H9 (cell line): ENCODE measurements around the gene HIC1. TPM values are rescaled to one million over a fixed set of nuclear protein-coding genes. Genes with fewer than 3 reads are reported as not detected.
A peak's percentile ranks its signal among the peaks of the same experiment; 100 is the strongest.

ENCODE experiments used
- DNase-seq: peaks from one replicate; pipeline ENCODE4 v3.0.0-alpha.2; 2017
- H2AFZ ChIP-seq: one replicate; pipeline ENCODE4 v1.6.1; 2013; ENCODE audit warnings: mild to moderate bottlenecking, low read length, control low read depth, moderate library complexity
- H2AK5ac ChIP-seq: 2 replicates; pipeline ENCODE4 v1.6.1; 2013; ENCODE audit warnings: low read length, control low read depth, mixed read lengths; ENCODE audit not compliant: insufficient read length
- H2BK120ac ChIP-seq: one replicate; pipeline ENCODE4 v1.6.1; 2013; ENCODE audit warnings: low read depth, mild to moderate bottlenecking, low read length, control low read depth, inconsistent platforms; ENCODE audit not compliant: poor library complexity, severe bottlenecking
- H2BK12ac ChIP-seq: 2 replicates; pipeline ENCODE4 v1.6.1; 2013; ENCODE audit warnings: low read length, control low read depth, mixed read lengths, low read depth; ENCODE audit not compliant: insufficient read length
- H2BK15ac ChIP-seq: 2 replicates; pipeline ENCODE4 v1.6.1; 2013; ENCODE audit warnings: low read depth, low read length, control low read depth
- H2BK20ac ChIP-seq: one replicate; pipeline ENCODE4 v1.6.1; 2013; ENCODE audit warnings: low read depth, mild to moderate bottlenecking, low read length, control low read depth, inconsistent platforms; ENCODE audit not compliant: poor library complexity, severe bottlenecking
- H2BK5ac ChIP-seq: 2 replicates; pipeline ENCODE4 v1.6.1; 2013; ENCODE audit warnings: low read length, control low read depth, mixed read lengths; ENCODE audit not compliant: insufficient read length
- H3K14ac ChIP-seq: 2 replicates; pipeline ENCODE4 v1.6.1; 2013; ENCODE audit warnings: low read length, control low read depth; ENCODE audit not compliant: insufficient read depth
- H3K18ac ChIP-seq: 2 replicates; pipeline ENCODE4 v1.6.1; 2013; ENCODE audit warnings: low read depth, mild to moderate bottlenecking, mixed read lengths, low read length, control low read depth; ENCODE audit not compliant: insufficient read length
- H3K23ac ChIP-seq: 2 replicates; pipeline ENCODE4 v1.6.1; 2013; ENCODE audit warnings: low read length, control low read depth, mixed read lengths, low read depth; ENCODE audit not compliant: insufficient read length
- H3K23me2 ChIP-seq: 2 replicates; pipeline ENCODE4 v1.6.1; 2013; ENCODE audit warnings: low read depth, mild to moderate bottlenecking, mixed read lengths, low read length, control low read depth; ENCODE audit not compliant: insufficient read length, poor library complexity, severe bottlenecking
- H3K27ac ChIP-seq: 2 replicates; pipeline ENCODE4 v1.5.1; 2013; ENCODE audit warnings: low read length, control low read depth, mixed read lengths, low read depth; ENCODE audit not compliant: insufficient read length
- H3K27me3 ChIP-seq: 2 replicates; pipeline ENCODE4 v1.6.1; 2013; ENCODE audit warnings: low read length, control low read depth, inconsistent platforms; ENCODE audit not compliant: insufficient read depth
- H3K4ac ChIP-seq: 2 replicates; pipeline ENCODE4 v1.6.1; 2013; ENCODE audit warnings: low read depth, mild to moderate bottlenecking, control low read depth, inconsistent platforms, low read length, moderate library complexity
- H3K4me1 ChIP-seq: 2 replicates; pipeline ENCODE4 v1.6.1; 2013; ENCODE audit warnings: low read length, control low read depth, inconsistent platforms; ENCODE audit not compliant: insufficient read depth
- H3K4me2 ChIP-seq: 2 replicates; pipeline ENCODE4 v1.6.1; 2013; ENCODE audit warnings: low read length, control low read depth, mixed read lengths; ENCODE audit not compliant: insufficient read length, insufficient read depth
- H3K56ac ChIP-seq: 2 replicates; pipeline ENCODE4 v1.6.1; 2013; ENCODE audit warnings: low read depth, mild to moderate bottlenecking, mixed read lengths, low read length, control low read depth; ENCODE audit not compliant: insufficient read length
- H3K79me1 ChIP-seq: 2 replicates; pipeline ENCODE4 v1.6.1; 2013; ENCODE audit warnings: low read depth, mild to moderate bottlenecking, moderate library complexity, low read length, control low read depth, inconsistent platforms; ENCODE audit not compliant: insufficient read depth, poor library complexity, severe bottlenecking
- H3K79me2 ChIP-seq: 2 replicates; pipeline ENCODE4 v1.6.1; 2013; ENCODE audit warnings: low read length, control low read depth, inconsistent platforms; ENCODE audit not compliant: insufficient read depth
- H3K9ac ChIP-seq: 2 replicates; pipeline ENCODE4 v1.6.1; 2013; ENCODE audit warnings: low read length, control low read depth, mixed read lengths; ENCODE audit not compliant: insufficient read length; ENCODE audit errors: extremely low read depth
- H3K9me3 ChIP-seq: one replicate; pipeline ENCODE4 v1.6.1; 2013; ENCODE audit warnings: low read depth, low read length, inconsistent platforms; ENCODE audit not compliant: control insufficient read depth
- H3T11ph ChIP-seq: one replicate; pipeline ENCODE4 v1.6.1; 2013; ENCODE audit warnings: mild to moderate bottlenecking, low read length, control low read depth, inconsistent platforms
- H4K20me1 ChIP-seq: one replicate; pipeline ENCODE4 v1.6.1; 2013; ENCODE audit not compliant: control insufficient read depth, insufficient read length, insufficient read depth
- H4K5ac ChIP-seq: 2 replicates; pipeline ENCODE4 v1.6.1; 2013; ENCODE audit warnings: low read depth, mild to moderate bottlenecking, mixed read lengths, low read length, control low read depth; ENCODE audit not compliant: insufficient read length
- H4K8ac ChIP-seq: replicated peaks from 2 replicates; pipeline ENCODE4 v1.6.1; 2013; ENCODE audit warnings: low read length, control low read depth, mixed read lengths, low read depth; ENCODE audit not compliant: insufficient read length
- H4K91ac ChIP-seq: 2 replicates; pipeline ENCODE4 v1.6.1; 2013; ENCODE audit warnings: low read depth, mild to moderate bottlenecking, moderate library complexity, mixed read lengths, low read length, control low read depth; ENCODE audit not compliant: insufficient read length
- H3K27ac Mint-ChIP-seq, 3 experiments: 2 replicates in 2 of 3; 3 replicates in 1 of 3; pipeline ENCODE4 v1.8.0; 2020 to 2021; ENCODE audit warnings: mixed read lengths in 3 of 3, mild to moderate bottlenecking in 1 of 3, moderate library complexity in 1 of 3
- H3K27me3 Mint-ChIP-seq: 2 replicates; pipeline ENCODE4 v1.8.0; 2021; ENCODE audit warnings: low read depth, mild to moderate bottlenecking, moderate library complexity, mixed read lengths
- H3K36me3 Mint-ChIP-seq, 3 experiments: 2 replicates in 2 of 3; 3 replicates in 1 of 3; pipeline ENCODE4 v1.8.0; 2020 to 2021; ENCODE audit warnings: low read depth in 3 of 3, mixed read lengths in 3 of 3; ENCODE audit not compliant: insufficient read depth in 1 of 3
- H3K4me1 Mint-ChIP-seq, 2 experiments: 2 replicates each; pipeline ENCODE4 v1.8.0; 2020; ENCODE audit warnings: mixed read lengths in 2 of 2
- H3K4me3 Mint-ChIP-seq, 2 experiments: 2 replicates in 1 of 2; 3 replicates in 1 of 2; pipeline ENCODE4 v1.8.0; 2020 to 2021; ENCODE audit warnings: mild to moderate bottlenecking in 2 of 2, mixed read lengths in 2 of 2, moderate library complexity in 1 of 2
- H3K9me3 Mint-ChIP-seq, 2 experiments: 2 replicates in 1 of 2; 3 replicates in 1 of 2; pipeline ENCODE4 v1.8.0; 2020; ENCODE audit warnings: mild to moderate bottlenecking in 2 of 2, mixed read lengths in 2 of 2, moderate library complexity in 1 of 2
- CTCF ChIP-seq: fragments of 200-600 bp; sonication (generic); conservative IDR thresholded peaks from 3 replicates; pipeline ENCODE4 v1.8.0; 2021; ENCODE audit warnings: antibody characterized with exemption, mild to moderate bottlenecking
- WGBS: extraction: QIAGEN DNeasy Blood & Tissue Kit; methylation state at CpG from one replicate; pipeline ENCODE4 v1.1.7; 2013; ENCODE audit warnings: missing lambda C conversion rate, low lambda C conversion rate, mixed read lengths; ENCODE audit not compliant: insufficient read length; ENCODE audit errors: extremely low coverage; 5-methylcytosine and 5-hydroxymethylcytosine counted together
- total RNA-seq: library from RNA; stranded (reverse); gene quantifications from 2 replicates; pipeline ENCODE4 v1.2.1, GENCODE V29; 2021

The HIC1 gene
- total RNA-seq, 1 experiment from 2014 or later, result 1.8 TPM

DNA sequence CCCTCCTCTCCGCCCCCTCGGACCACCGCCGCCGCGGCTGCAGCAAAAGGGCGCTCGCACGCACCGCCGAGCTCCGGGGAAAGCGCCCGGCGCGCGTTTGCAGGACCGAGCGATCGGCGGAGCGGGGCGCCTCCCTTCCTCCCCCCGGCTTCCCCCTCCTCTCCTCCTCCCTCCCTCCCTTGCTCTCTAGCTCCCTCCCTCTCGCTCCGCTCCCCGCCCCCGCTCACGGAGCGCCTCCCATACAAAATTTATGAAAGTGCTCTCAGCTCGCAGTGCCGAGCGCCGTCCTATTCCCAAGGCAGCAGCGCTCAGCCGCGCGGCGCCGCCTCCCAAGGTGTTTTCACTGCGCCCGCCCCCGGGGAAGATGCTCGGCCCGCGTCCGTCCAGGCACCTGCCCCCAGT lies 29.7 kb upstream of the HIC1 start, which contains the start of gene RTN4RL1:
Gene RTN4RL1, minus strand, starts transcription at position 115 of the 402 bp plus-strand sequence. CDS start 469 bp downstream, outside the sequence.
- Histone ChIP-seq H3K27ac (no peak within 1 kb of the TSS), H3K56ac (no peak within 1 kb of the TSS), H3K79me2 (no peaks in the 10 kb centered on the region), H3K4me2 (peak within 1 kb of the TSS; percentile 50), H3K9ac (no peak within 1 kb of the TSS), H2BK120ac (no peak within 1 kb of the TSS), H4K8ac (no peak within 1 kb of the TSS), H2BK5ac (no peak within 1 kb of the TSS), H2BK12ac (no peak within 1 kb of the TSS), H3K79me1 (no peaks in the 10 kb centered on the region), H3K23ac (no peak within 1 kb of the TSS), H3K27me3 (peaks cover 63% of the 10 kb centered on the region), H3K4me1 (no peaks in the 10 kb centered on the region), H2AFZ (no peak within 1 kb of the TSS), H3K23me2 (peaks cover 23% of the 10 kb centered on the region), H2AK5ac (no peak within 1 kb of the TSS), H3K18ac (no peak within 1 kb of the TSS), H4K5ac (no peak within 1 kb of the TSS), H3K4ac (no peak within 1 kb of the TSS), H4K91ac (no peak within 1 kb of the TSS), H3K9me3 (no peaks in the 10 kb centered on the region), H4K20me1 (no peaks in the 10 kb centered on the region), H2BK15ac (no peak within 1 kb of the TSS), H3K14ac (no peak within 1 kb of the TSS), H3T11ph (no peak within 1 kb of the TSS), H2BK20ac (no peak within 1 kb of the TSS)
- DNase-seq, result peak; percentile 78
- no peak for TF ChIP-seq CTCF
- no peaks in the 10 kb centered on the region; a peak in 1 of 7 replicates for H3K36me3 Mint-ChIP-seq
- H3K9me3 Mint-ChIP-seq, result peaks cover 5 to 6% of the 10 kb centered on the region in 2 experiments; a peak in 4 of 5 replicates
- peak within 1 kb of the TSS; percentile 49 to 81 for H3K4me3 Mint-ChIP-seq
- H3K27ac Mint-ChIP-seq, result no peak within 1 kb of the TSS
- H3K27me3 Mint-ChIP-seq, result peaks cover 91% of the 10 kb centered on the region
- WGBS, result no CpG with 5 or more reads among the region's 47 CpGs
- peaks cover 9 to 19% of the 10 kb centered on the region in 2 experiments for H3K4me1 Mint-ChIP-seq
